CD4-positive, alpha-beta T cell (primary cell): Measurements from ENCODE around the gene CMAS. TPM values are rescaled to one million over a fixed set of nuclear protein-coding genes. Genes with fewer than 3 reads are reported as not detected.

Experiments
- ATAC-seq: fragments of 200-7000 bp; cut with Tn5 transposase; one replicate; pipeline ENCODE4 v1.10.0; 2022; ENCODE audit warnings: mild to moderate bottlenecking; ENCODE audit not compliant: poor library complexity
- CTCF ChIA-PET: fragments of 350-600 bp; sonication (Branson Sonifier 250); formaldehyde crosslinking; loops from one replicate; lab custom pipeline; 2021; ENCODE audit warnings: antibody characterized with exemption, inconsistent platforms; lab: Charles Lee
- POLR2A ChIA-PET: fragments of 350-600 bp; sonication (Branson Sonifier 250); formaldehyde crosslinking; loops from one replicate; lab custom pipeline; 2021; ENCODE audit warnings: antibody characterized with exemption, inconsistent platforms; lab: Charles Lee
- DNase-seq, 14 experiments: peaks; one replicate each; pipeline ENCODE4 v3.0.0-alpha.2; 2013 to 2020; ENCODE audit warnings: mixed read lengths in 2 of 14
- H3K27ac ChIP-seq, 2 donors: one replicate each; pipeline versions ENCODE4 v1.5.1 to v1.7.0; 2013; ENCODE audit warnings: low read length in 2 of 2, low read depth in 1 of 2, mild to moderate bottlenecking in 1 of 2
- H3K27me3 ChIP-seq, 2 experiments: 1 replicate in 1 of 2; 2 replicates in 1 of 2; pipeline versions ENCODE4 v1.6.1 to v1.7.0; 2013; ENCODE audit warnings: low read length in 2 of 2, control low read depth in 1 of 2, mild to moderate bottlenecking in 1 of 2, moderate library complexity in 1 of 2; ENCODE audit not compliant: insufficient read depth in 2 of 2, control insufficient read depth in 1 of 2
- H3K36me3 ChIP-seq: one replicate; pipeline ENCODE4 v1.6.1; 2013; ENCODE audit warnings: low read length, control low read depth; ENCODE audit not compliant: insufficient read depth
- H3K4me1 ChIP-seq: one replicate; pipeline ENCODE4 v1.6.1; 2013; ENCODE audit warnings: low read length, control low read depth; ENCODE audit not compliant: insufficient read depth
- H3K4me3 ChIP-seq: one replicate; pipeline ENCODE4 v1.5.1; 2013; ENCODE audit warnings: mild to moderate bottlenecking, low read length, moderate library complexity
- H3K9me3 ChIP-seq, 2 experiments: 1 replicate in 1 of 2; 2 replicates in 1 of 2; pipeline versions ENCODE4 v1.6.1 to v1.7.0; 2013; ENCODE audit warnings: low read length in 2 of 2, mild to moderate bottlenecking in 2 of 2, control low read depth in 1 of 2, moderate library complexity in 1 of 2; ENCODE audit not compliant: control insufficient read depth in 1 of 2, insufficient read depth in 1 of 2
- H3K27ac Mint-ChIP-seq: one replicate; pipeline ENCODE4 v1.8.0; 2020; ENCODE audit warnings: mixed read lengths
- H3K27me3 Mint-ChIP-seq: one replicate; pipeline ENCODE4 v1.8.0; 2021; ENCODE audit warnings: mixed read lengths
- H3K36me3 Mint-ChIP-seq: one replicate; pipeline ENCODE4 v1.8.0; 2021; ENCODE audit warnings: low read depth, mixed read lengths
- H3K4me1 Mint-ChIP-seq: one replicate; pipeline ENCODE4 v1.8.0; 2021; ENCODE audit warnings: low read depth, mixed read lengths
- H3K4me3 Mint-ChIP-seq: one replicate; pipeline ENCODE4 v1.8.0; 2020; ENCODE audit warnings: mild to moderate bottlenecking, mixed read lengths
- H3K9me3 Mint-ChIP-seq: one replicate; pipeline ENCODE4 v1.8.0; 2020; ENCODE audit warnings: mixed read lengths
- CTCF ChIP-seq: fragments of 200-600 bp; IDR thresholded peaks from one replicate; pipeline ENCODE4 v1.8.0; 2022; ENCODE audit warnings: antibody characterized with exemption, mild to moderate bottlenecking
- intact Hi-C, 2 experiments: fragments of 100-400 bp; cut with DNase I in 1 of 2; cut with micrococcal nuclease in 1 of 2; formaldehyde crosslinking; loops; one replicate each; pipeline versions ENCODE4 v1.15.1 to v1.9.0; 2023 to 2025; cut with DNase I, micrococcal nuclease
- total RNA-seq, 174 experiments: library from RNA in 2 of 174; stranded (reverse) in 2 of 174; gene quantifications; one replicate each; pipeline ENCODE4 v1.2.3 and lab custom pipeline; 2021 to 2026

Gene CMAS
- total RNA-seq, 2 experiments from 2014 or later = 5.5 to 7.0 TPM

GRCh38 chr12:22034709-22035506, 11.1 kb upstream of the CMAS start:
- no peak for TF ChIP-seq CTCF
- H3K27ac Mint-ChIP-seq = no peak overlapping the region

GRCh38 chr12:22037947-22038346, 8.1 kb upstream of the CMAS start:
- no peaks in the 10 kb centered on the region for H3K36me3 Mint-ChIP-seq
- H3K4me3 ChIP-seq = no peak overlapping the region
- no peaks in the 10 kb centered on the region for H3K27me3 ChIP-seq
- POLR2A ChIA-PET = no interaction called here
- no peak overlapping the region for H3K27ac ChIP-seq
- intact Hi-C loops = no loop called here
- H3K4me3 Mint-ChIP-seq = no peak overlapping the region
- peaks cover 0 to 4% of the 10 kb centered on the region in 2 experiments for H3K9me3 ChIP-seq
- TF ChIP-seq CTCF = no peak
- no peaks in the 10 kb centered on the region for H3K27me3 Mint-ChIP-seq
- H3K4me1 Mint-ChIP-seq = peaks cover 13% of the 10 kb centered on the region
- DNase-seq (no peak), ATAC-seq (no peak)
- H3K4me1 ChIP-seq = no peaks in the 10 kb centered on the region
- no peaks in the 10 kb centered on the region for H3K36me3 ChIP-seq
- H3K27ac Mint-ChIP-seq = no peak overlapping the region
- CTCF ChIA-PET = no interaction called here
- no peaks in the 10 kb centered on the region for H3K9me3 Mint-ChIP-seq

More at GRCh38 chr12:22034709-22035506, 11.1 kb upstream of the CMAS start:
- Histone ChIP-seq H3K4me3 (no peak overlapping the region), H3K9me3 (peaks cover 0 to 4% of the 10 kb centered on the region in 2 experiments), H3K27me3 (no peaks in the 10 kb centered on the region), H3K4me1 (no peaks in the 10 kb centered on the region), H3K27ac (no peak overlapping the region), H3K36me3 (no peaks in the 10 kb centered on the region)
- intact Hi-C loops = no loop called here
- ChIA-PET CTCF (no interaction called here), POLR2A (interaction anchor here (1.5 kb wide), 1 partner anchor 12 kb away, joined by 4 read pairs; the partner anchor contains the start of gene CMAS)
- Mint-ChIP-seq H3K9me3 (no peaks in the 10 kb centered on the region), H3K36me3 (no peaks in the 10 kb centered on the region), H3K4me3 (no peak overlapping the region), H3K27me3 (no peaks in the 10 kb centered on the region), H3K4me1 (peaks cover 13% of the 10 kb centered on the region)
- DNase-seq (no peak), ATAC-seq (no peak)

GRCh38 chr12:22038734-22039133, 7.3 kb upstream of the CMAS start:
- Mint-ChIP-seq H3K9me3 (no peaks in the 10 kb centered on the region), H3K4me3 (no peak overlapping the region), H3K36me3 (no peaks in the 10 kb centered on the region), H3K27me3 (no peaks in the 10 kb centered on the region), H3K27ac (no peak overlapping the region), H3K4me1 (peaks cover 13% of the 10 kb centered on the region)
- ChIA-PET POLR2A (no interaction called here), CTCF (no interaction called here)
- DNase-seq (no peak), ATAC-seq (no peak)
- Histone ChIP-seq H3K4me1 (no peaks in the 10 kb centered on the region), H3K4me3 (no peak overlapping the region), H3K27me3 (no peaks in the 10 kb centered on the region), H3K27ac (no peak overlapping the region), H3K9me3 (peaks cover 0 to 4% of the 10 kb centered on the region in 2 experiments), H3K36me3 (no peaks in the 10 kb centered on the region)
- intact Hi-C loops = no loop called here
- no peak for TF ChIP-seq CTCF
